GM21786 (cell line): ENCODE measurements around the gene GNA14.
A peak's percentile ranks its signal among the peaks of the same experiment; 100 is the strongest.
"Not testable (repeated sequence)": the region's sequence is repeated elsewhere in the genome, so short reads cannot be mapped to it uniquely, and the experiment has no call there.

Source experiments
- ATAC-seq: cut with Tn5 transposase; IDR thresholded peaks from one replicate; pipeline ENCODE4 v1.9.1; 2021; ENCODE audit not compliant: unreplicated experiment

The GNA14 gene

DNA sequence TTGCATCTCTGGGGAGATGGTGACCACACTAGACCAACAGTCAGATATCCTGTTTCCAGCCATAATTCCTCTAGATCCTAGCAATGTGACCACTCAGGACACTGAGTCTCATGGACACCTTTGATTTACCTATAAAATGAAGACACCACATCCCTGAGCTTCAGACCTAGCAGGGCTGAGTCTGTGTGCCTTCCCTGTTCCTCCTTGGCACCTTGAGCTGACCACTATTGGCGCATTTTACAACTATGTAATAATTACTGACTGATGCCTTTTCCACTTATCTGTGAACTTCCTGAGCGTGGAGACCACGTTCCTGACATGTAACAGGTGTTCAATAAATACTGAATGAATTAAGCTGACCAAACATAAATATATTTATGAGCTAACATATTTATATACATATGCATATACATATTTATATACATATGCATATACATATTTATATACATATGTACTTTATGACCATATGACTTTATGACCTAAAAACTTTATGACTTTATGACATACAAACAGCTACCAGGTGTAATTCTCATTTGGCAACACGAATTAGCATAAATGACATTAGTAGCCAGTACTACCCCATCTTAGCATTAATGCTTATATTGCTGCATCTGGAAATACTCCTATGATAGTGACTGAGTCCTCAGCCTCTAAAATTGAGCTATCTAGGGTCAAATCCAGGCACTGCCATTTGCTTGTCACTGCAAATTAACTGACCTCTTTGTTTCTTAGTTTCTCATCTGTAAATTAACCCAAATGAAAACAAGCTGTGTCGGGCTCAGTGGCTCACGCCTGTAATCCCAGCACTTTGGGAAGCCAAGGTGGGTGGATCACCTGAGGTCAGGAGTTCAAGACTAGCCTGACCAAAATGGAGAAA lies 150.6 kb downstream of the GNA14 start:
- ATAC-seq, result no peak

DNA sequence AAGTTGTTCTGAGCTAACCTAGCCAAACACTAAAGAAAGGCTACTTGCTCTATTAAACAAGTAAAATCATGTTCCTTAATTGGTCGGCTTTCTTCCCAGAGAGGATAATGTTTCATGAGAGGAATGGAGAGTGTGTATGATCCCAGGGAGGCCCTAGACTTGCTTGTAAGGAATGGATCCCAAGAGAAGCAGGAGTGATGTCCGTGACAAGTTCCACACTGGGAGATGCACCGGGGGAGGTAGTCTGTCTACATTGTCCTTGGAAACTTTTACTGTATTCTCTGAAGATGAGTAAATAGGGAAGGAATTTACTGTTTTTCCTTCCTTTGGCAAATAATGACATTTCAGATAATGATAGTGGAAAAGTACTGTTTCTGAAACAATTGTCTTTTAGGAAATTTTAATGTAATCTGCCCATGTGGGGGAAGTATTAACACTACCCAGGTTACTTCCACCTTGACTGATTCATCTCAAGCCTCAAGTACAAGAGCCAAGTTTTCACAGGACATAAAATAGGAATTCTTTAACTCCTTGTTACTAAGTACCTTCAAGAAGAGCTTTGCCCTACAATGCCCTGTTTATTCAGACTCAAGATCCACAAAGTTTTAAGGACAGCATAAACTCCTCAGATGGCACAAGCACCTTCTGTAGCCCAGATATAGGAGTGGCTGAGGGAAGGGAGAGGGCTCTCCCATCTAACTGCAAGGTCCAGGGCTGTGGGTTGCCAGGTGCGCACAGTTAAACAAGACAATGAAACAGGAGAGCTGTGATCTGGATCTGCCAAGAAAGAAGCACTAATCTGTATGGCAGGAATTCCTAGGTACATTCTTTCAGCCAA lies 152.1 kb downstream of the GNA14 start:
- no peak for ATAC-seq

DNA sequence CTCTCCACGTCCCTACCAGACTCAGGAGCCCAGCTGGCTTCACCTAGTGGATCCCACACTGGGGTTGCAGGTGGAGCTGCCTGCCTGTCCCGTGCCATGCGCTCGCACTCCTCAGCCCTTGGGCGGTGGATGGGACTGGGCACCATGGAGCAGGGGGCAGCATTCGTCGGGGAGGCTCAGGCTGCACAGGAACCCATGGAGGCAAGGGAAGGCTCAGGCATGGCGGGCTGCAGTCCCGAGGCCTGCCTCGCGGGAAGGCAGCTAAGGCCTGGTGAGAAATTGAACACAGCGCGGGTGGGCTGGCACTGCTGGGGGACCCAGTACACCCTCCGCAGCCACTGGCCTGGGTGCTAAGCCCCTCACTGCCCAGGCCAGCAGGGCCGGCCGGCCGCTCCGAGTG lies 157.8 kb downstream of the GNA14 start:
- not testable (repeated sequence) for ATAC-seq

DNA sequence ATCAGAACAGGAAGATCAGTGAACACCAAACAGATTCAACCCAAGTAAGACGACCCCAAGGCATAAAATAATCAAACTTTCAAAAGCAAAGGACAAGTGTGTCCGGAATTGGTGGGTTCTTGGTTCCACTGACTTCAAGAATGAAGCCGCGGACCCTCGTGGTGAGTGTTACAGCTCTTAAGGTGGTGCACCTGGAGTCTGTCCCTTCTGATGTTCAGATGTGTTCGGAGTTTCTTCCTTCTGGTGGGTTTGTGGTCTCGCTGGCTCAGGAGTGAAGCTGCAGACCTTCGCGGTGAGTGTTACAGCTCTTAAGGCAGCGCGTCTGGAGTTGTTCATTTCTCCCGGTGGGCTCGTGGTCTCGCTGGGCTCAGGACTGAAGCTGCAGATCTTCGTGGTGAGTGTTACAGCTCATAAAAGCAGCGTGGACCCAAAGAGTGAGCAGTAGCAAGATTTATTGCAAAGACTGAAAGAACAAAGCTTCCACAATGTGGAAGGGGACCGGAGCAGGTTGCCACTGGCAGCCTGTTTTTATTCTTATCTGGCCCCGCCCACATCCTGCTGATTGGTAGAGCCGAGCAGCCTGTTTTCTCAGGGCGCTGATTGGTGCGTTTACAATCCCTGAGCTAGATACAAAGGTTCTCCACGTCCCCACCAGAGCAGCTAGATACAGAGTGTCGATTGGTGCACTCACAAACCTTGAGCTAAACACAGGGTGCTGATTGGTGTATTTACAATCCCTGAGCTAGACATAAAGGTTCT lies 158.5 kb downstream of the GNA14 start:
- not testable (repeated sequence) for ATAC-seq

DNA sequence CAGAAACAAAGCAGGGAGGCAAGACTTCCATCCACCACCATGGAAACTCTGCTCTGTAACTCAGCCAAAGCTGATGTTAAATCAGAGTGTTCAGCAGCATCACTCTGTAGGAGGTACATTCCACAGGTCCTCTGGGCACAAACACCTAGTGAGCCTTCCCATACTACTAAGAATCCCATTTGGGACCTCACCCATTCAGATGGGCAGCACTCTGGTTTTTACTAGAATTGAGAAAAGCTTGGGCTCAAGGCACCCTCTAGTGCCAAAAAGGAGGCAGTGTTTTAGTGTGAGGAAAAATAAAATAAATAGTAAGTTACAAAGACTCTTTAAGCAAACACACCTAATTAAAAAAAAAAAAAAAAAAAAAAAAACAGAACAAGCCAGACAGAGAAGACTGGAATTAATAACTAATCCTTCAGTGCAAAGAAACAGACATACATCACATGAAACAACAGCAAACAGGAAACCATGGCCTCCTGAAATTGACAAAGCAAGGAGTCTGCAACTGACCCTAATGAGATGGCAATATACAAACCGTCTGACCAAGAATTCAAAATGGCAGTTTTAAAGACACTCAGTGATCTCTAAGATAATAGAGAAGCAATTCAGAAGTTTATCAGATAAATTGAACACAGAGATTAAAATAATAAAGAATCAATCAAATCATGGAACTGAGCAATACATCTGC lies 159.5 kb downstream of the GNA14 start:
- no peak for ATAC-seq

DNA sequence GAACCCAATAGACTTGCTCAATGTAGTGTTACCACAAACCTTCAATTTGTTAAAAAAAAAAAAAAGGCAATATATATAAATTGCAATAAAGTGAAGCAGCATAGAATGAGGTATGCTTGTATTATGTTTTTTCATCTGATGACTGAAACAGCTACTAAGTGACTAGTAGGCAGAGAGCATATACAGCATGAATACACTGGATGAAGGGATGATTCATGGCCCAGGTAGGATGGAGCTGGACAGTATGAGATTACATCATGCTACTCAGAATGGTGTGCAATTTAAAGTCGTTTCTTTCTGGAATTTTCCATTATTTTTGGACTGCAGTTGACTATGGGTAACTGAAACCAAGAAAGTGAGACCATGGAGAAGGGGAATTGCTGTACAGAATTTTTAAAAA lies 161.2 kb downstream of the GNA14 start:
- ATAC-seq, result no peak

DNA sequence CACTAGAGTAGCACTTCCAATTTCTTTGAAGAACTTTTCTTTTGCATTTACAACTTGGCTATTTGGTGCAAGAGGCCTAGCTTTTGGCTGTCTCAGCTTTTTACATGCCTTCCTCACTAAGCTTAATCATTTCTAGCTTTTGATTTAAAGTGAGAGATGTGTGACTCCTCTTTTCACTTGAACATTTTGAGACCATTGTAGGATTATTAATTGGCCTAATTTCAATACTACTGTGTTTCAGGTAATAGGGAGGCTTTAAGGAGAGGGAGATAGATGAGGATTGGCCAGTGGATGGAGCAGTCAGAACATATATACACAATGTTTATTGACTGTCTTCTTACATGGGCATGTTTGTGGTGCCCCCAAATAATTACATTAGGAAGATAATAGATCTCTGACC lies 161.7 kb downstream of the GNA14 start:
- ATAC-seq, result no peak

DNA sequence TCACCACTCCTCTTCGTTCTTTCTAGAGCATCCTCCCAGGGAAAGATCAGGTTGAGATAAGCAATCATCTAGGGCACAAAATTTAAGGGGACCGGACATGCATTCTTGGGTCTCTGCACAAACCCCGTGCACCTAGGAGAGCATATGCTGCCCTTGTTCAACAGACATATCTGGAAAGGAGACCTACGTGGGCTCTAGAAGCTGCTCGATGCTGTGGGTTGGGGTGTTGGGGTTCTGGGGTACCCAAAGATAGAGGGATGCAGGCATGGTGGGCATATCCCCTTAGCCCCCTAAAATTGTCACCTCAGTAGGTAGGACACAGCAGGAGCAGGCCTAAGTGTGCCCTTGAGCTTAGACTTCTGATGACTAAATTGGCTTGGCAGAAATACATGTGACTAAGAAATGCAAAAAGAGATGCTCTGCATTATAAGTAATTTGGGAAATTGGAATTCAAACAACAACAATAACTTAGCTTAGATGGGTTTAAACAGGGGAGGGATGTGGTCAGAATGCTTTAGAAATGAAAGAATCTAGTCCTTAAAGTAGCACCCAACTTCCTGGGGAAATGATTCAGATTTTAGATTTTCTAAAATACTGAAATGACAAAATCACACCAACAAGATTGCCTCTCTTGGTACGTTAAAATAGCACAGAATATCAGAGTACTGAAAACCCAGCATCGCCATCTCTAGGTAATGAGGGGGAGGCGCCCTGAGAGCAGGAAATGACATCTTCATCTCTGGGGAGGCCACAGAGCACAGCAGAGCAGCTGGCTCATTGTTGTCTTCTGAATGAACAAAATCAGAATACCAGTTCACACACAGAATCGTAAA lies 172.3 kb downstream of the GNA14 start:
- peak; percentile 99 for ATAC-seq

DNA sequence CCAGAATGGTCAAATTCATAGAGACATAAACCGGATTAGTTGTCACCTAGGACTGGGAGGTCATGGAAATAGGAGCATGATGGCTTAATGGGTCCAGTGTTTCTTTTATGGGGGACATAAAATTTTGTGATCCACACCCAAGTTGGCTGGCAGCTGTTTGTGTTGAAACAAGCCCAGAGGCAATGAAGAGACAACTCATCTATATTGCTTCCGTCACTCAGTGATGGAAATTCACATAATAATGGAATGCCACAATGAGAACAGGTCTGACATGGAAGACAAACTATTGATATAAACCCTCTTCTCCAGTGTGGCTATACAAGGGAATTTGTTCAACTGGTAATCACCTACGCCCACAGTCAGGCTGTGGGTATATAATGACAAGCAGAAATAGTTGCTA lies 173.2 kb downstream of the GNA14 start:
- no peak for ATAC-seq

DNA sequence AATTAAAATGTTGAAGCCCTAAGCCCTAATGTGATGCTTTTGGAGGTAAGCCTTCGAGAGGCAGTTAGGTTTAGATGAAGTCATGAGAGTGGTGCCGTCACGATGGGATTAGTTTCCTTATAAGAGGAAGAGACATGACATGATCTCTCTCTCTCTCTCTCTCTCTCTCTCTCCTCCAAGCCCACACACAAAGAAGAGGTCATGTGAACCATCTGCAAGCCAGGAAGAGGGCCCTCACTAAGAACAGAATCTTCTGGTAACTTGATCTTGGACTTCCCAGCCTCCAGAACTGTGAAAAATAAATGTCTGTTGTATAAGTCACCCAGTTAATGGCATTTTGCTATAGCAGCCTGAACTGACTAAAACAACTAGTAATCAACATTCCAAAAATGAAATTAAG lies 175.5 kb downstream of the GNA14 start:
- no peak for ATAC-seq

DNA sequence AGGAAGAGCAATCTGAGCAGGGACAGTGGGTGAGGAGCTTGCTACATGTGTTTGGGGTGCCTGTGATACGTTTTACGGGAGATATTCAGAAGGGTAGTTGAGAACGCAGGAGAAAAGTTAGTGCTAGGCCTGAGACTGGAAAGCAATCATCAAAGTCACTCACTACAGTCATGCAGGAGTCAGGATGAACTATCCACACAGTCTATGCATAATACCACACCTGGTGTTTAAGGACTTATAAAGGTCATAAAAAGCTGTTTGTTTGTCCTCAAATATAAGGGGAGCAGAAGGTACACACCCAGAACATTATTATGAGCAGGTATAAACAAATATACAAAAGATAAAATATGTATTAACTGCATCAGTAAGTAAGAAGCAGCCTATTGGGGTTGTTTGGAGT lies 176.6 kb downstream of the GNA14 start:
- ATAC-seq, result no peak

DNA sequence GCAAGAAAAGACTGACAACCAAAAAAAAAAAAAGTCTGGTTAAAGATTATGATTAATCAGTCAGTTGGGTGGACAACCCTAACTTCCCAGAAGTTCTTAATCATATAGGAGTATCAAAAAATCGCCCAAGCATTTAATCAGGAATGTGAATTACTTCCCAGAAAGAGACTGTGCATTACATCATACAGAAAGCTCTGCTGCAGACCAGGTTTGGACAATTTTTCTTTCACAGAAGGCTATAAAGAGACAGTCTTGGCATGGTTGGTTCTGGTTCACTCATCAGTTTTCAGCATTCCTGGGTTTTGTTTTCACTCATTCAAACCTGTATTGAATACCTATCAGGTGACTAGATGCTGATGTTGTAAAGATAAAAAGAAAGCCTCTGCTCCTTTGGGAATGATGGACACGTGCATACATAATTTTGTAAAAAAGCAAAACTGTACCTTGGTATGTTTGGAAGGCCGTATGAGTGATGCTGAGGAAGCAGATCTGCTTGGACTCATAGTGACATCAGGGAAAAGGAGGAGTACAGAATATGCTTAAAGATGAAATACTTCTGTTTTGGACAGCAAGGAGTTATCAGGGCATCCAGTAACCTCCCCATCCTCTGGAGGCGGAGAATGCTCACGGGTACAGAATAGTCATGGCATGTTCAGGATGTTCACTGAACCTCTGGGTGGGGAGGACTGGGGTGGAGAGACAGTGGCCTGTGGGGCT lies 178.4 kb downstream of the GNA14 start:
- no peak for ATAC-seq

DNA sequence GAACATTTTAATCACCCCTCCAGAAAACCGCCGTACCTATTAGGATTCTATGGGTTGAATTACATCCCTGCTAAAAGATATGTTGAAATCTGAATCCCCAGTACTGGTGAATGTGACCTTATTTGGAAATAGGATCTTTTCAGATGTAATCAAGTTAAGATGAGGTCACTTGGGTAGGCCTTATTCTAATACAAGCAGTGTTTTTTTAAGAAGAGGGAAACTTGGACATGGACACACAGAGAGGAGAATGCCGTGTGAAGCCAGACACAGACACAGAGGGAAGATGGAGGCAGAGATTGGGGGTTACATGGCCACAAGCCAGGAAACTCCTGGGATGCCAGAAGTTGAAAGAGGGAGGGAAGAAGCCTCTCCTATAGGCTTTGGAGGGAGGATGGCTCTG lies 183.5 kb downstream of the GNA14 start:
- no peak for ATAC-seq

DNA sequence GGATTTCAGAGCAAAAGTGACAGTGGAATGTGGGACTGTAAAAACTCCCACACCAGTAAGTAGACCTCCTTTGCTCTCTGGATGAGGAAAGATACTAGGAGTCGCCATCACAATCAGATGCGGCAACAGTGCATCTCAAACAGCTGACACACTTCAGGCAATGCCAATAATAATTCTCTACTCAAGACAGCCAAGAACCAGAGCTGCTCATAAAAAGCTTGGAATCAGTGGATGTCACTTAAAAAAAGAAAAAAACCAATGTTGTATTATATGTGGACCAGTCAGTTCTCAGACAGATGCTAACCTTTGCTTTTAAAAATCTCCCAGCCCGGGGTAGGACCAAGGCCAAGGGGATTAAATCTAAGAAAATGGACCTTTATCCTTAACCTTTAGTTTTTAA lies 185.0 kb downstream of the GNA14 start:
- no peak for ATAC-seq

DNA sequence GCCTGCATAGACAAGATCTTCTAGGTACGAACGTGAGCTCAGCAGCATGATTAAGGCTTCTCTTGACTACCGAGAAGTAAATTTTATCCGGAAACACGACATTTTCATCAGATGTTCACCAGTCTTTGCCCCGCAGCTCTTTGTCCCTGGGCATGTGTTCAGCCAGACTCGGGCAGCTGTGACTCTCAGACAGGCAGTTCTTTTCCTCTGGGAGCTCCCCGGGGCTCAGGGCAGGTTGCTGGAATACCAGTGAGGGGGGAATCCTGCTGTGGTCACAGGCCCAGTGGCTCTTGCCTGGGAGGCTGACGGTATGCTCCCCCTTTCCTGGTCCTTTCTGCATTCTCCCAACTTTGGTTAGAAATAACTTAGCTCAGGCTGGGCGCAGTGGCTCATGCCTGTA lies 186.1 kb downstream of the GNA14 start:
- no peak for ATAC-seq

DNA sequence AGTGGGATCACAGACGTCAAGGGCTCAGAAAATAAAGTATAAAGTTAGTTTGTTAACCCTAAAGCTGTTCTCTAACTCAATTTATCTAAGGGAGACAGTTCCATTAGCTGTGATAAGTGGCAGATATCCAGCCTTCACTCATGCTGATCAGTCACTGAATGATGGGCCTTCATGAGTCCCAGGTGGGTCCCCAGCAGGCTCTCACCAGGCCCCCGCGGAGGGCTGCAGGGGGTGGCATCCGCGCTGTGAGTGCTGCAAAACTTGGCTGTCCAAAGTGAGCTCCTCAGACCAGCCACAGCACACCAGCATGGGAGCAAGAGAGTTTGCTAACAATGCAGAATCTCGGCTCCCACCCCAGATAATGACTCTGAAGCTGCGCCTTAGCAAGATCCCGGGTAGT lies 187.2 kb downstream of the GNA14 start:
- ATAC-seq, result no peak

DNA sequence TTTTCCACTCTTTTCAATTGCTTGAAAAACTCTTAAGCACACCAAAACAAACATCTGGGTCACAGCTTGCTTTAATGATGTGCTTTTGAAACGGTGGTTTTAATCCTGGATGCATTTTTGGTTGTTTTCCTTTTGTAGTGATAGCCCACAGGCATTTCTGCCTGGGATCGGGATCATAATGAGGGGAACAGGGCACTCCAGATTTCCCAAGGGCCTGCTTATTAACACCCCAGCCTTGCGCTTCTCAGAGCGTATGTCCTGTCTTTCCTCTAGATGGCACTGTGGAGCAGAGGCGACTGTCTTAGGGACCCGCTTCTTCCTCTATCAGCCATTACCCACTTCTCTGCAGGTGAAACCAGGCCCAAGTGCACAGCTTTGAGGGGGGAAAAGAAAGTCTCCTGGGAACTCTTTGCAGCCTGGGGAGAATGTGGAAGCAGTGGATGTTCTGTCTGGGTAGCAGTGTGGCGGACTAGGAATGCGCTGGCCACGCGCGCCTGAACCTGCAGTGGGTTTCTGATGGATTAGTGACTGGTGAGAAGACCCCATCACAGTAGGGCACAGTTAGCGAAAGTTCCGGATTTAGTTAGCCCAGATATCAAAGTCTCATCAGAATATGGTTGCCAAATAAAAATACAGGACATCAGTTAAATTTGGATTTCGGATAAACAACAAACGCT lies 190.1 kb downstream of the GNA14 start:
- peak; percentile 88 for ATAC-seq

DNA sequence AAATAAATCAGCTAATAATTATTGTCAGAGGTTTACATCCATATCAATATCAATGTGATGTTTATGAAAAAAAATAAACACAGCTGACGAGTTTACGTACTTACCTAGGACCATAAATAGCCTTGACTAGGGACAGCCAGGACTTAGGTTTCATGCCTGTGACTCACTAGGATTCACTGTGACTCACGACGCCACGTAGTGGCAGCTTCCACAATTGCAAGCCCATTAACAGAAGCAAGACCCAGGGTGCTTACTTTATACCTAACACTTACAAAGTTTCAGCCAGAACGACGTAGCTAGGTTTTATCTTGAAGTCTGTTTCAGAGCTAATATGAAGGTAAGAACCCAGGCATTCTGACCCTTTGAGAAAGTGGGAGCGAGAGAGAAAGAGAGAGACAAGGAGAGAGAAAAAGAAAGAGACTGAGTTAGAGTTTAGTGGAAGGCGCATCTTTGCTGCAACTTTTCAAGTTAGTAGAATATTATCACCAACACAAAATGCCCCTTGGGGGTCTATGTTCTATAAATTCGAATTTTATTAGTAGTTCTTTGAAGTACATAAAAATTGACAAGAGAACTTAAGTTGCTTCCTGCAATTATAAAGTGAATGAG lies 191.2 kb downstream of the GNA14 start:
- peak; percentile 88 for ATAC-seq
